Heart left ventricle (tissue), 13 donors: ENCODE measurements around the gene RNF111.

Source experiments
- POLR2A ChIP-seq, 2 donors: fragments of 450-650 bp; IDR thresholded peaks; one replicate each; pipeline ENCODE4 v1.6.1; 2017; ENCODE audit warnings: antibody characterized with exemption in 2 of 2, mild to moderate bottlenecking in 2 of 2, moderate library complexity in 2 of 2
- TF ChIP-seq, protein P1 (sequence below), 12 donors: fragments of 200-600 bp; sonication (generic) in 4 of 12; IDR thresholded peaks; one replicate each; pipeline versions ENCODE4 v1.5.0 to v1.8.0; 2018 to 2022; ENCODE audit warnings: antibody characterized with exemption in 12 of 12, mild to moderate bottlenecking in 5 of 12
- donor health status: ischemic (EF 13 %, LVEDD 7.1; RV severe dilation, severe dysfunction).
- donor health status: DM: no; HTN: yes; CAD: no.
- donor health status: DM: no; HTN: no; CAD: no.
- donor health status: ischemic (EF 25% LVEDD 6.9; RV normal size, moderate dysfunction).
- donor health status: ischemic (EF 25% LVEDD 5.7; RV mildly dilated, moderate dysfunction).
- donor health status: ischemic (EF 35%, LVEDD 5.7; RV mildly dilated, moderate dysfunction).
- donor health status: nonischemic (EF 11% LVEDD 7.7; RV severe dilation, severe dysfunction).
- donor health status: DM: yes; HTN: yes; CAD: no.
- donor health status: PGD.
- donor health status: ischemic (EF 29% LVEDD 5.4; RV normal size, mild dysfunction).
- donor health status: nonischemic (EF 23%, LVEDD 6.1; RV moderate dilation, normal function).

DNA sequence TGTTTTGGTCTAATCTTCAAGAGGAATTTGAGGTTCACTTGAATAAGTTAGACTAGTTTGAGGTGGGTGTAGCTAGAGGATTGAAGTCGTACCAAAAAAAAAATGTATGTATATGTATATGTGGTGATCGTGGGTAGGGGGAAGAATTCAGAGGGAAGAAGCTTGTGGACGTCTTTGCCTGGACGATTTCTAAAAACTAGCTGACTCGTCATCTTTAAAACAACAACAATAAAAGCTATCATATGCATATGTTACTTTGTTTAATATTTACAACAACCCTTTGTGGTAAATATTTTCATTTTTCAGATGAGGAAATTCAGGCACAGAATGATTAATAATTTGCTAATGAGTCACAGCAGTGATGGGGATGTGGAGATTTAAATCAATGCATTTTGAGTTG is 18.1 kb downstream of the RNF111 start:
- no peak for TF ChIP-seq POLR2A (IDR thresholded peaks at IDR 0.05)
- TF ChIP-seq, protein P1, sequence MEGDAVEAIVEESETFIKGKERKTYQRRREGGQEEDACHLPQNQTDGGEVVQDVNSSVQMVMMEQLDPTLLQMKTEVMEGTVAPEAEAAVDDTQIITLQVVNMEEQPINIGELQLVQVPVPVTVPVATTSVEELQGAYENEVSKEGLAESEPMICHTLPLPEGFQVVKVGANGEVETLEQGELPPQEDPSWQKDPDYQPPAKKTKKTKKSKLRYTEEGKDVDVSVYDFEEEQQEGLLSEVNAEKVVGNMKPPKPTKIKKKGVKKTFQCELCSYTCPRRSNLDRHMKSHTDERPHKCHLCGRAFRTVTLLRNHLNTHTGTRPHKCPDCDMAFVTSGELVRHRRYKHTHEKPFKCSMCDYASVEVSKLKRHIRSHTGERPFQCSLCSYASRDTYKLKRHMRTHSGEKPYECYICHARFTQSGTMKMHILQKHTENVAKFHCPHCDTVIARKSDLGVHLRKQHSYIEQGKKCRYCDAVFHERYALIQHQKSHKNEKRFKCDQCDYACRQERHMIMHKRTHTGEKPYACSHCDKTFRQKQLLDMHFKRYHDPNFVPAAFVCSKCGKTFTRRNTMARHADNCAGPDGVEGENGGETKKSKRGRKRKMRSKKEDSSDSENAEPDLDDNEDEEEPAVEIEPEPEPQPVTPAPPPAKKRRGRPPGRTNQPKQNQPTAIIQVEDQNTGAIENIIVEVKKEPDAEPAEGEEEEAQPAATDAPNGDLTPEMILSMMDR (IDR thresholded peaks at IDR 0.05), result no peak
